ENCODE measurements around the gene TTYH1.

DNA sequence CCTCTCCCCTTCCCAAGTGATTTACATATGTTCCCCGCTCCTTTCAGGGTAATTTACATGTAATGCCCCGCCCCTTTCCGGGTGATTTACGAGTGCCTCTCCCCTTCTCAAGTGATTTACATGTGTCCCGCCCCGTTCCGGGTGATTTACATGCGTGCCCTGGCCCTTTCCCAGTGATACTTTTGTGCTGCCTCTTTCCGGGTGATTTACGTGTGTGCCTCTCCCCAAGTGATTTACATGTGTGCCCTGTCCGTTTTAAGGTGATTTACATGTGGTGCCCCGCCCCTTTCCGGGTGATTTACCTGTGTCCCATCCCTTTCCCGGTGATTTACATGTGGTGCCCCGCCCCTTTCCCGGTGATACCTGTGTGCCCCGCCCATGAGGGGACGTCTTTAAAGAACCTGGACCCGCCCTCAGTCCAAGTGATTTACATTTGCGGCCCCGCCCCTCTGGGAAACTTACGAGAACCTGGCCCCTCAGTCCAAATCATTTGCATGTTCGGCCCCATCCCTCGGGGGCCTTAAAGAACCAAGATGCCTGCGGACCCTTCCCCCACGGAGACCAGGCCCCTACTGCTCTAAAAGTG is 48.9 kb downstream of the TTYH1 start:
- TF ChIP-seq, protein P1, sequence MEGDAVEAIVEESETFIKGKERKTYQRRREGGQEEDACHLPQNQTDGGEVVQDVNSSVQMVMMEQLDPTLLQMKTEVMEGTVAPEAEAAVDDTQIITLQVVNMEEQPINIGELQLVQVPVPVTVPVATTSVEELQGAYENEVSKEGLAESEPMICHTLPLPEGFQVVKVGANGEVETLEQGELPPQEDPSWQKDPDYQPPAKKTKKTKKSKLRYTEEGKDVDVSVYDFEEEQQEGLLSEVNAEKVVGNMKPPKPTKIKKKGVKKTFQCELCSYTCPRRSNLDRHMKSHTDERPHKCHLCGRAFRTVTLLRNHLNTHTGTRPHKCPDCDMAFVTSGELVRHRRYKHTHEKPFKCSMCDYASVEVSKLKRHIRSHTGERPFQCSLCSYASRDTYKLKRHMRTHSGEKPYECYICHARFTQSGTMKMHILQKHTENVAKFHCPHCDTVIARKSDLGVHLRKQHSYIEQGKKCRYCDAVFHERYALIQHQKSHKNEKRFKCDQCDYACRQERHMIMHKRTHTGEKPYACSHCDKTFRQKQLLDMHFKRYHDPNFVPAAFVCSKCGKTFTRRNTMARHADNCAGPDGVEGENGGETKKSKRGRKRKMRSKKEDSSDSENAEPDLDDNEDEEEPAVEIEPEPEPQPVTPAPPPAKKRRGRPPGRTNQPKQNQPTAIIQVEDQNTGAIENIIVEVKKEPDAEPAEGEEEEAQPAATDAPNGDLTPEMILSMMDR (conservative IDR thresholded peaks at IDR 0.05) = no peak
- no peak for TF ChIP-seq ZFX (IDR thresholded peaks at IDR 0.05)
